ENCODE data around the gene OR7D2.

OR7D2 gene

GRCh38 chr19:9219489-9219888, 40.7 kb downstream of the OR7D2 start, which contains the start of gene OR7D4:
OR7D4 (minus strand) TSS chr19:9219589; CDS start chr19:9214837, 4,752 bp downstream.
- no peak for DNase-seq
